GM18511 (cell line): ENCODE measurements around the gene TNFSF11.

Experiments
- ATAC-seq: cut with Tn5 transposase; IDR thresholded peaks from one replicate; pipeline ENCODE4 v1.9.1; 2021; ENCODE audit warnings: mild to moderate bottlenecking, moderate library complexity; ENCODE audit not compliant: unreplicated experiment

The TNFSF11 gene

DNA sequence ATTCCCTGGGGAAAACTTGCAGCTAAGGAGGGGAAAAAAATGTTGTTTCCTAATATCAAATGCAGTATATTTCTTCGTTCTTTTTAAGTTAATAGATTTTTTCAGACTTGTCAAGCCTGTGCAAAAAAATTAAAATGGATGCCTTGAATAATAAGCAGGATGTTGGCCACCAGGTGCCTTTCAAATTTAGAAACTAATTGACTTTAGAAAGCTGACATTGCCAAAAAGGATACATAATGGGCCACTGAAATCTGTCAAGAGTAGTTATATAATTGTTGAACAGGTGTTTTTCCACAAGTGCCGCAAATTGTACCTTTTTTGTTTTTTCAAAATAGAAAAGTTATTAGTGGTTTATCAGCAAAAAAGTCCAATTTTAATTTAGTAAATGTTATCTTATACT, 33.6 kb downstream of the TNFSF11 start:
- ATAC-seq: no peak

DNA sequence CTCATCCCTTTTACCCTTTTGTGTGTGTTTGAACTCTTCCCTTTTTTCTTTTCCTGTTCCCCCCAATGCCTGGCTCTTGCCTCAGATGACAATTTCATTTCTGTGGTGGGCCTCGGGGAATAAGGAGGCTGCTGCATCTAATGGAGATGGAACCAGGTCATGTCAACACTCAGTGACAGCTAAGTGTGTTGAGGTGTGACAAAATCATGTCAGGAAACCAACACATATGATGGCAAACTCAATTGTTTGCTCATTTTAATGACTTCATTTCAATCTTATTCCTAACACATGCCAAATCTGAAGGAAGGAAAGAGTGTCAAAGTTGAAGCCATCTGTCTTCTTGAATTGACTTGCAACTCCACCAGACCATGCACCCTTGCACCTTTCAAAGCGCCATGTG, 36.7 kb downstream of the TNFSF11 start:
- no peak for ATAC-seq

- ATAC-seq: no peak
These were observed 37.3 kb downstream of the TNFSF11 start for GRCh38 chr13:42611086-42611779.

DNA sequence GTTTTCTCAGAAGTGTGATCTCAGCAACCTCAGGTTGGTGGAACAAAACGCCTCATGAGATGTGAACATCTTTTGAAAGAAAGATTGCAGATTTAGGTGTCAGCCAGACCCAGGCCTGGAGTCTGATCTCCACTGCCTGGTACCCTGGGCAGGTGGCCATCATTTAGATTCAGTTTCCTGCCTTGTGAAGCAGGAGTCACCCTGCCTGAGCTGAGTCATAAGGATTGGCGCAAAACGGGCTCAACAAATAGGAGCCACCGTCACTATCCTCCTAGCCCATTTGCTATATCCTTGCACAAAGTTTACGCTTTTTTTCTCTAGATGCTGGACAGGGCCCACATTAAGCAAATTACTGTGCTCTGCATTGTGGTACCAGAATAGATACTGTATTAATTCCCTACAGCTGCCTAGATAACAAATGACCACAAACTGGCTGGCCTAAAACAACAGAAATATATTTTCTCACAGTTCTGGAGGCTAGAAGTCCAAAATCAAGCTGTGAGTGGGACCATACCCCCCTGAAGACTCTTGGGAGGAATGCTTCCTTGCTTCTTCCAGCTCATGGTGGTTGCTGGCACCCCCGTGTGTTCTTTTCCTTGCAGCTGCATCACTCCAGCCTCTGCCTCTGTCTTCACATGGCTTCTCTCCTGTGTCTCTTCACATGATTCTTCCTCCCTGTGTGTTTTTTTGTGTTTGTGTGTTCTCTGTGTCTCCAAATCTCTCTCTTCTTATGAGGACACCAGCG, 38.2 kb downstream of the TNFSF11 start:
- no peak for ATAC-seq

DNA sequence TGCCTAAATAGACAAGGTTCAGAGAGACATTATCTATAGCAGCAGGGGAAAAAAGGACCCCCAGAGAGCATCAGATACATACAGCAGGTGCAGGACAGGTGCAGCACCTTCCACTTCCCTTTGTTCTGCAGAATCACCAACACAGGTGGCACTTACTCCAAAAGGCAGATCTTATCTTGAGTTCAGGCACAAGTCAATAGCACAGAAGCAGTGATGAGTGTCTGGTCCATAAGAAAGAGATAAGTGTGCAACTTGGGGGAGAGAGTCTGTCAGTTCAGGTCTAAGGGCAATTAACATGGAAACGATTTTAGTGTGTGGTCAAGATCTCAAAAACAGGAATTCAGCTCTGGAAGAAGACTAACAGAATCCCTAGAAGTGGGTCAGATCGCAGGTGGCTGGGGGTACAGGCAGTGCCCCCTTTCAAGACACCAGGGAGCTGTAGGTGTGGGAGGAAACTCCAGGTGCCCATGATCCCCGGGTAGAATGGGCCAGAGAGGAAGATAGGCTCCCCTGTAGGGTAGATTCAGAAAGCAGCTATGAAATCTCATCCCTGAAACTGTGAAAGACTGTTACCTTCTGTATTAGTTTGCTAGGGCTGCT, 40.6 kb downstream of the TNFSF11 start:
- no peak for ATAC-seq

- no peak for ATAC-seq
These were observed 41.7 kb downstream of the TNFSF11 start for GRCh38 chr13:42615691-42616090.

DNA sequence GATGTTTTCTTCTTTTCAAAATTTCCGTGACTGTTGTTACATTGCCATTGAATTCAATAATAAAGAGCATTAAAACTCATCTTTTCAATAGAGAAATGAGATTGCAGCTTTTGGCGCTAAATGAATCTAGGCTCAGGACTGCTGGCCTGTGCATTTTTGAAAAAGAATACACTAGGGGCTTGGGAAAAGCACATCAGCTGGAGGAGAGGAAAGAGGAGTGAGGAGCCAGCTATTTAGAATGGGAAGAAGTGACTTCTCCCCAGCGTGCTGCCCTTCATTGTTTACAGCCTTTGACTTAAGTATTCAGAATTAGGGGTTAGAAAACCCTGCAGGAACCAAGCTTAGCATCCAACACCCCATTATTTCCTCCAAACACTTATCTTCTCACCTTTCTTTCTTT, 43.3 kb downstream of the TNFSF11 start:
- ATAC-seq: no peak

DNA sequence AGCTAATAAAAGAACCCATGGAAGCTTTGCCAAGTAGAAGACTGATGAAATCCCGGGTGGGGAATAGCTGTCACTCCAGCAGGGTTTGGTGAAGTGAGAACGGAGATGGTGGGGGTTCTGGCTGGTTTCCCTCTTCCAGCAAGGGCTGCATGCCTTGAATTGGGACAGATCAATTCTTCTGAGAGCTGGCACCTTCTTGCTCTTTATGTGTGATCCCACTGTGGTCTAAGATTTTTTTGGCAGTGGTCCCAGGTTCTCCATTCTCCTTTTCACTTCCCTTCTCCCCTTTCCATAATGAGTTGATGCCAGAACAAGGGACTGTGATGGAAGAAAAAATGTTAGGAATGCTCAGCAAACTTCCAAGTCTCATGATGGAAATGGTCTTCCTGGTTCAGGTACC, 50.0 kb downstream of the TNFSF11 start:
- no peak for ATAC-seq

- ATAC-seq: no peak
These were observed 51.7 kb downstream of the TNFSF11 start for GRCh38 chr13:42625611-42626010.

- no peak for ATAC-seq
These were observed 52.4 kb downstream of the TNFSF11 start for GRCh38 chr13:42626176-42626860.

DNA sequence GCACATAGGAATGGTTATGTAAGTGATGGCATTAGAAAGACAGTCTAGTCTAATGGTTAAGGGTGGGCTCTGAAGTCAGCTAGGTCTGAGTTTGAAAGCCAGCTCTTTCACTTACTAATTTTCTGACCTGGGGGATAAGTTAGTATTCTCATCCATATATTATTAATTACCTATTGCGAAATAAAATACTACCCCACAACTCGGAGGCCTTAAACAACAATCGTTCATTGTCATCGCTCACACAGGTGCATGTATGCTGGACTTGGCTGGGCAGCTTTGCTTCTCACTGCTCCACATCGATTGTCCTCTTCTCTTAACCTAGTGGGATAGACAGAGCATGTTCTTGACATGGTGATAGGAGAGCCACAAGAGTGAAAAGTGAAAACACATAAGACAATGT, 54.7 kb downstream of the TNFSF11 start:
- no peak for ATAC-seq

GRCh38 chr13:42631181-42631580, 57.2 kb downstream of the TNFSF11 start:
- no peak for ATAC-seq

DNA sequence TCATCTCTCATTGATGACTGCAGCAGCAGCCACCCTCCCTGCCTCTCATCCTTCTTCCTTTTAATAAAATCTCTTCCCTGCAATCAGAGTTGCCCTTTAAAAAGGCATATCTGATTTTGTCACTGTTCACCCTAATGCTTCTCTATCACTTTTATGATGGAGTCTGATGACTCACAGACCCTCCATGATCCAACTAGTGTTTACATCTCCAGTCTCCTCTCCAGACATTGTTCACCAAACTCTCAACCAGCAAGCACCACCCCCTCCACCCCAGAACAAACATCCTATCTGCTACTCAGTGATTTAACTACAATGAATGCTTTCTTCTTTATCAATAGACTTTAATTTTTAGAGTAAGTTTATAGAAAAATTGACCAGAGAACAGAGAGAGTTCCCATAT, 59.5 kb downstream of the TNFSF11 start:
- ATAC-seq: no peak

DNA sequence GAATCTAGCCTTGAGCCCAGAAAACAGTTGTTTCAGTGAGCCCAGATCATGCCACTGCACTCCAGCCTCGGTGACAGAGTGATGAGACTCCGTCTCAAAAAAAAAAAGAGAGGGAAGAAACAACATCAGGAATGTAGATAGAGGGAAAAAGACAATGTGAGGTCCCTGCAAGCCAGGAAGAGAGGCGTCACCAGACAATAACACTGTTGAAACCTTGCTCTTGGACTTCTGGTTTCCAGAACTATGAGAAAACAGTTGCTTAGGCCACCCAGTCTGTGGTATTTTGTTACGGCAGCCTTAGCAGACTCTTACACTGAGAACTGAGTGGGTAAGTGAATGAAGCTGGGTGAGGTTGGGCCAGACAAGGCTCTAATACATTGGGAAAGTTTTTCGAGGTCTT, 64.1 kb downstream of the TNFSF11 start:
- ATAC-seq: no peak

DNA sequence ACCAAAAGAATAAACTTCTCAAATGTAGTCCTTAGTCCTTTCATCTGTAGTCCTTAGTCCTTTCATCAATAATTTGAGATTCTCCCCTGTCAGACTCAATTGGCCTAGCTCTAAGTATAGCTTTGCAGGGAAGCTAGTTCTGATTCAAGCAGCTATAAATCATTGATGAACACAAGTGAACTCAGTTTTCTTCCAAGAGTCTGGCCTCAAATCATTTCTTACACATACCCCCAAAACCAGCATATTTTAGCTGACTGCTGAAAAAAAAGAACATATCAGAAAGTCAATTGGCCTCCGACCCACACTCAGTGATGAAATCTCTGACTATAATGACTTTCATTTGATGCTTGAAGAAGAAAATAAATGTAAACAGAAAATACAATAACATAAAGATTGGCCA, 64.9 kb downstream of the TNFSF11 start:
- ATAC-seq: no peak

- no peak for ATAC-seq
These were observed 69.1 kb downstream of the TNFSF11 start for GRCh38 chr13:42643076-42643475.

GRCh38 chr13:42644841-42645240, 70.9 kb downstream of the TNFSF11 start:
- no peak for ATAC-seq

- no peak for ATAC-seq
These were observed 71.8 kb downstream of the TNFSF11 start for GRCh38 chr13:42645717-42646116.

DNA sequence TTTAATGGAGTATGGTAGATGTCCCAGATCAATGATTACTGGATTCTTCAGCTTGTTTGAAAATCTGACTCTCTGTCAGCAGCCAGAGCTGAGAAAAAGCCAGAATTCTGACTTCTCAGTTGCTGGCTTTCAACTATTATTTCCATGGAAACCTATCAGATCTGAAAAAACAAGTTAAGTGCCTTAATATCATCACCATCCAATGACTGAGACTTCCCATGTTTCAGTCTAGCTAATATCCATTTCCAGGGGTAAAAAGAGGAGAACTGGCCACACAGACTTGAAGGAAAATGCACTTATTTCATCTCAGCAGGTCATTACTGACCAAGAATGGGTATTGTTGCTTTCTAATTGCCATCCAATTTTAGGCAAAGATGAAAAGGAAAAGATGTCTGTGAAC, 75.2 kb downstream of the TNFSF11 start:
- ATAC-seq: no peak

DNA sequence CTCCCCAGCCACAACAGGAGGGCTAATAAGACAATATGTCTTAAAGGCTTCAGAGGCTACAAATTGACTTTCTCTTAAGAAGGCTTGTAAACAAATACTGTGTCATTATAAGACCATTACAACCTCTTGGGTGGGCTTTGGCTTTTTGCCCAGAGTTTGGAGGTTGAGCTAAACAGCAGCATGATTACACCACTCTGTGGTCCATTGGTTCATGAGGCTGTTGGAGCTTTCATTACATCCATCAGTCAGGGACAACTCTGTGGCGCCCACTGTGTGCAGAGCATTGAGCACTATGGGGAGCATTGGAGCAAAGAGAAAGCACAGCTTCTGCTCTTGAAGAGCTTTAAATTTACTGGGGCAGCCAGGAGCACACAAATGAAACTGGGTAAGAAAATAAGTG, 75.9 kb downstream of the TNFSF11 start:
- no peak for ATAC-seq

DNA sequence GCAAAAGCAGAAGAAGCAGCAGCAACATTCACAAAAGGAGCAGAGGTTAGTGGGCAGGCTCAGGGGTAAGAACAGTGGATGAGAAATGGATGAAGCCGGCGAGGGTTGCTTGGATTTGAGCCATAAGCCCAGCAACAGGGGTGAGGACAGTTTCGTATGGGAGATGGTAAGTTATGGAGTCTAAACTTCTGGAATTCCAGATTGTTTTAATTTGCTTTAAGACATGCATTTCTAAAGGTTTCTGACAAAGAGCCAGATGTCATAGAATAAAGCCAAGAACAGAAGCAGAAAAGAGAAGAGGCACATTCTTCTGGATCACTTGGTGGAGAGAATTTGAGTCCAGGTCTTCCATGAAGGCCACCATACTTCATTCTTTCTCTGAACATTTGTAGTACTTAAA, 76.6 kb downstream of the TNFSF11 start:
- ATAC-seq: no peak
